HG03196 (cell line): Measurements from ENCODE around the gene PAX7.
"Not testable (repeated sequence)": the region's sequence is repeated elsewhere in the genome, so short reads cannot be mapped to it uniquely, and the experiment has no call there.

Source experiments
- ATAC-seq: cut with Tn5 transposase; IDR thresholded peaks from one replicate; pipeline ENCODE4 v1.9.1; 2021; ENCODE audit not compliant: unreplicated experiment

PAX7 gene

GRCh38 chr1:18630511-18631495, at the start of gene PAX7:
PAX7 (plus strand) TSS chr1:18630846; CDS start chr1:18631604, 758 bp downstream.
- ATAC-seq = no peak

GRCh38 chr1:18581420-18581880, 49.2 kb upstream of the PAX7 start:
- no peak for ATAC-seq

- no peak for ATAC-seq
Measured at GRCh38 chr1:18582890-18583289, 47.8 kb upstream of the PAX7 start.

- ATAC-seq = no peak
Measured at GRCh38 chr1:18583326-18583941, 47.2 kb upstream of the PAX7 start.

DNA sequence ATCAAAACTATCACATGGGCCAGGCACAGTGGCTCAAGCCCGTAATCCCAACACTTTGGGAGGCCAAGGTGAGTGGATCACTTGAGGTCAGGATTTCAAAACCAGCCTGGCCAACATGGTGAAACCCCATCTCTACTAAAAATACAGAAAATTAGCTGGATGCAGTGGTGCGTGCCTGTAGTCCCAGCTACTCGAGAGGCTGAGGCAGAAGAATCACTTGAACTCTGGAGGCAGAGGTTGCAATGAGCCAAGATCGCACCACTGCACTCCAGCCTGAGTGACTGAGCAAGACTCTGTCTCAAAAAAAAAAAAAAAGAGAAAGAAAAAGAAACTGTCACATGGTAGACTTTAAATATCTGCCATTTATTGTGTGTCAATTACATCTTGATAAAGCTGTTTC, 44.6 kb upstream of the PAX7 start:
- ATAC-seq = not testable (repeated sequence)

- no peak for ATAC-seq
Measured at GRCh38 chr1:18588093-18588492, 42.6 kb upstream of the PAX7 start.

DNA sequence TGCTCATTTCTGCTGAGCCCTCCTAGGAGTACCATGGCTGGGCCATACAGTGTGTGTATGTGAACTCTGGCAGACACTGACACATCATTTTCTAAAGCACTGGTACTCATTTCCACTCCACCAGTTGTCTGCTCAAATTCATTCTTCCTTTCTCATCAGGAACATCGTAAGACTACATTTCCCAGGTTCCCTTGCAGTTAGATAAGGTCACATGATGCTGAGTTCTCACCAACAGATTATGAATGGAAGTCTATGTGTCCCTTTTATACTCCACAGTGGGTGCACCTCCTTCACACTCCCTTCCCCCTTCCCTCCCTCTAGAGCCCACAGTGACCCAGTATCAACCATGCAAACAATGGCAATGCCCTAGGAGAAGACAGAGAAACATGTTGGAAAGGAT, 38.3 kb upstream of the PAX7 start:
- ATAC-seq = no peak

DNA sequence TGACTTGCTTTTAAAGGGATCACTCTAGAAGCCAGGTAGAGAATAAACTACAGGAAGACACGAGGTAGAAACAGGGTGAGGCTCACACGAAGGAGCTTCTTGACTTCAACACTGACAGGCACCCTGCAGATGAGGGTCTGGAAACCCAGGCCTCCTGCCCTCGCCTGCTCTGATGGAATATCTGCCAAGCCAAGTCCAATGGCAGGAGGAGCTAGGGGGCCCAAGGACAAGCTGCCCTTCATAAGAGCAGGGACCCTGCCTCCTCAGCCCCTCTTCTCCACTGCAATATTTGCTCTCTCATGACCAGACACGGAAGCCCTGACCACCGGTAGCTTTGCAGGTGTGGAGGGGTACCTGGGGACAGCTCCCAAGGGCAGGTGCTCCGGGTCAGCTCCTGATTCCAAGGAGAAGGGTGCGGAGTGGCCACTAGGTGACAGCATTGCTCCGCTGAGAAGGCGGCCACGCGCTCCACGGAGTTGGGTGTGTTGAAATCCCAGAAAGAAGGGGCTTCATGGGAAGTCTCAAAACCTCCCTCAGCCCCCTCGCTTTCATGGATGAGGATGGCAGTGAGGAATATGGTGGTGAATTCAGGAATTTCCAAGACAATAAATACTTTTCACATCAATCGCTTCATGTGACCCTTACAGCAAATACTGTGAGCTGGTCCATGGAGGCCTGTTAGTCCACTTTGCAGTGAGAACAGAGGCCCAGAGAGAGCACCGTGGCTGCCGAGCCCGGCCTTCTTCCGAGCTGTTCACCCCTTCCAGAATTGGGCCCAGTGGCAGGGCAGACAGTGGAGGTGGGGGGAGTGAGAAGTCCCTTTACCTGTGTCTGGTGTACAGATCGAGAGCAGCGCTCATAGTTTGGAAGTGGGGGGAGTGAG, 33.2 kb upstream of the PAX7 start:
- ATAC-seq = no peak

DNA sequence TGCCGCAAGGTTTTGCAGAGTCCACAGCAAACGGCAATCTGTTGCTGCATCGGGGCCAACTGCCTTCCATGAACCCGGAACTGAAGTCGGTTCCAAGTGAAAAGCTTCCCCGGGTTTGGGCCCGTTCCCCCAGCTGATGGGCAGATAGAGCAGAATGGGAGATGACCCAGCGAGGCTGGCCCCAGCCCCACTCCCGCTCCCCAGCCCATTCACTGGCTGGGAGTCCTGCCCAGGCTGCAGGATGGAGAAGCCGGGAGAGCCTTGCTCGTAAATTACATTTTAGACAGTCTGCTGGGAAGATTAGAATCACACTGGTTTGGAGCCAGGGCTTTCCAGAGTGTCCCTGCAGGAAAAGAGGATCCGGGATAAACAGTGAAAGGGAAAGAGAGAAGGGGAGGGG, 31.6 kb upstream of the PAX7 start:
- ATAC-seq = no peak

- no peak for ATAC-seq
Measured at GRCh38 chr1:18599704-18600103, 30.9 kb upstream of the PAX7 start.

DNA sequence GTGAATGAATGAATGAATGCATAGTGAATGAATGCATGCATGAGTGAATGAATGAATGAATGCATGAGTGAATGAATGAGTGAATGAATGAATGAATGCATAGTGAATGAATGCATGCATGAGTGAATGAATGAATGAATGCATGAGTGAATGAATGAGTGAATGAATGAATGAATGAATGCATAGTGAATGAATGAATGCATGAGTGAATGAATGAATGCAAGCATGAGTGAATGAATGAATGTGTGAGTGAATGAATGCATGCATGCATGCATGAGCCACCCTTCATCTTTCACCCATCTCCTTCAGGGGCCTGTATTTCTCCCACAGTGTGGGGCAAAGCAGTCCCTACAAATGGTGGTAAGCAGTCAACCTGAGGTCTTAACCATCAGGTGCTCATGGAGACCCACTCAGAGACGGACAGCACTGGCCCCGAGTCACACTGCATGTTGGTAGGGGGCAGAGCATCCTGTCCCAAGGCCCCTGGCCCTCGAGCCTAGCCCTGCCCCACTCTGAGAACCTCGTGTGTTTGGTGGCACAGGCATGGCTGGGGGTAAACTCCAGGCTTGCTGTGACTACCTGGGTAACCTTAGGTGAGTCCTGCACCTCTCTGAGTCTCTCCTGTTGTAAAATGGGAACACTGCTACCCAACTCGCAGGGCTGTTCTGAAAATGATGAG, 28.0 kb upstream of the PAX7 start:
- ATAC-seq = no peak

GRCh38 chr1:18603212-18603852, 27.3 kb upstream of the PAX7 start:
- no peak for ATAC-seq

DNA sequence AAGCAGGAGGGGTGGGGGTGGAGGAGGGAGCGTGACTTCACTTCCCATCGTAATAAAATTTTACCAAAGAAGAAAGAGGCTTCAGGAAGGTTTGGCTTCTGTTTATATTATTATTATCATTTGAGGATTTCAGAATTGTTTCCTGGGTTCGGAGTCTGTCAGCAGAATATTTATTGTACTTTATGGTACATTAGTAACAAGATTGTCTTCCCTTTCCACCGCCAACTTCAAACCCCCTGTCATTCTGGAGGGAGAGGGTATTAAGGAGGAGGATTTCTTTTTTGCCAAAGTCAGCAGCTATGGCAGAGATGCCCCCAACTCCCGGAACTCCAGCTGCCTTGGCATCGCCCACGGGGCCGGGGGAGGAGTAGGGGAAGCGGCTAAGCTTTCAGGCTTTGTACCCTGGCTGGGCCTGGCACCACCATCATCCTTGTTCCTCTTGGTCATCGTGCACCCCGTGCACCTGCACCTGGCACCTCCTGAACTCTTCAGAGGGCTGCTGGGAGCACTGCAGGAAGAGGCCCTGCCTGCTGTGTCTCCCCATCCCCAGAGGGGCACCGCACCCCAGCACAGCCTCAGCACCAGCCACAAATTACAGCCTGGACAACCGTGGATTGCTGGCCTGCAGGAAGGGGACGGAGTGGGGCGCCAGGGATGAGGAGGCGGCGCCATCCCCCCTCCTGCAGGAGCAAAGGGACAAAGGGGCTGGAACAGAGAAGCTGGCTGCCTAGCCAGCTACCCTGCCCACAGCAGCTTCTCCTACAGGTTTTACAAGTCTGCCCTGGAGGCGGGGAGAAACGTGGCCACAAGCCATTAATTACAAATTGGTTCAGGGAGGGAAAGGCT, 24.0 kb upstream of the PAX7 start:
- no peak for ATAC-seq

- ATAC-seq = no peak
Measured at GRCh38 chr1:18607289-18607760, 23.3 kb upstream of the PAX7 start.

- ATAC-seq = no peak
Measured at GRCh38 chr1:18608534-18608933, 22.1 kb upstream of the PAX7 start.

DNA sequence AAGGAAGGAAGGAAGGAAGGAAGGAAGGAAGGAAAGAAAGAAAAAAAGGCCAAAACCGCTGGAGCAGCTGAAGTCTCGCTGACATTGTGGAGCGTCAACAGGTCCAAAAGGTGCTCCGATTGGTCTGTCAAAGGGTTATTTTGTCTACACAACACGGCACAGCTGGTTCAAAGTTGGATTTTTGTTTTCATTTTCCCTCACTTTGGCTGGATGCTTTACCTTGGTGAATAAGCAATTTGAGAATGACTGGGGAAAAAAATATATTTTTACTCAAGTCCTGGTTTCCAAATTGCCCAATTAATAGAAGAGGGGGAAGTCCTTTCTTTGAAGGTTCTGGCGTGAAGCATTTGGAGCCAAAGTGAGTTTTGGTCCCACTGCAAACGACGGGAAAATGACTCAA, 19.3 kb upstream of the PAX7 start:
- no peak for ATAC-seq

GRCh38 chr1:18612073-18612472, 18.6 kb upstream of the PAX7 start:
- no peak for ATAC-seq

DNA sequence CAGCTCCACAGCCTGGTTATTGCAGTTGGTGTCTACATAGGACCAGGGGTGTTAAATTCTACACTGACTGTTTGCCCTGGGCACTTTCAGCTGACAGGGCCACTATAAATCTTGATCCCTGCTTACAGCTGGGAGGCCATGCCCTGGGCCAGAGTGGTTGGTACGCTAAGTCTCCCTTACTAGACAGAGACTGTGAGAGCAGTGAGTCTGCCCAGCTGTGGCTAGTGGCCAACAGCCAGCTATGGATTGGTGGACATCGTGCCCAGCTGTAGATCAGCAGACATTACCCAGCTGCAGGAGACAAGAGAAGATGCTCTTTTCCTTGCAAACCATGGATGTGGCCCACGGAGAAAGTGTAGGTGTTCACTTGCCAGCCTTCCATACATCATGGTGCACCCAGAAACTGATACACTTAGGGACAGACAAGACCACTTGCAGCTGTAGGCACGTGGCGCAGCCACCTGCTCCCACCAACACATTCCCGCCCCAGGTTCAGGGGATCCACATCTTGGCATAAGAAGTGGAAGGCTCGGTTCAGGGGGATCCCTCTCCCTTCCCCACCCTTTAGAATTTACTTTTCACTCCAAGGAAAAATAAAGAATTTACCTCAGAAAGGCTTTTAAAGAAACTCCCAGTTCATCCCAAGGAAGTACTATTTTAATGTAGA, 16.4 kb upstream of the PAX7 start:
- ATAC-seq = no peak
